ENCODE measurements around the gene R3HDM2.

Gene R3HDM2

GRCh38 chr12:57212701-57213057 is 218.2 kb downstream of the R3HDM2 start:
- DNase-seq, result no peak

- DNase-seq, result no peak
These were observed 218.8 kb downstream of the R3HDM2 start for GRCh38 chr12:57211791-57212700.

GRCh38 chr12:57210926-57211692 is 219.7 kb downstream of the R3HDM2 start:
- no peak for DNase-seq

- DNase-seq, result no peak
These were observed 220.4 kb downstream of the R3HDM2 start for GRCh38 chr12:57210461-57210860.

GRCh38 chr12:57209916-57210315 is 220.9 kb downstream of the R3HDM2 start:
- no peak for DNase-seq

- DNase-seq, result no peak
These were observed 222.1 kb downstream of the R3HDM2 start for GRCh38 chr12:57208631-57209282.

GRCh38 chr12:57207731-57208630 is 222.9 kb downstream of the R3HDM2 start:
- DNase-seq, result no peak

- DNase-seq, result no peak
These were observed 224.9 kb downstream of the R3HDM2 start for GRCh38 chr12:57205931-57206330.

GRCh38 chr12:57205186-57205585 is 225.7 kb downstream of the R3HDM2 start:
- DNase-seq, result no peak

- DNase-seq, result no peak
These were observed 226.4 kb downstream of the R3HDM2 start for GRCh38 chr12:57204454-57204853.

- no peak for DNase-seq
These were observed 227.1 kb downstream of the R3HDM2 start for GRCh38 chr12:57203791-57204190.

All from activated CD4-positive, alpha-beta T cell treated with anti-CD3 and anti-CD28 coated beads for 1 hour (primary cell).